Body of pancreas (tissue), 4 donors: Measurements from ENCODE around the gene NME4.

Experiments
- POLR2A ChIP-seq, 3 donors: fragments of 450-650 bp; IDR thresholded peaks; one replicate each; pipeline ENCODE4 v1.6.1; 2016; ENCODE audit warnings: antibody characterized with exemption in 3 of 3, mild to moderate bottlenecking in 2 of 3
- TF ChIP-seq, protein P1 (sequence below), 7 experiments: fragments of 450-650 bp in 4 of 7; fragments of 200-600 bp in 3 of 7; sonication (generic) in 3 of 7; IDR thresholded peaks; one replicate each; pipeline ENCODE4 v1.5.1; 2016 to 2019; ENCODE audit warnings: antibody characterized with exemption in 7 of 7

- TF ChIP-seq, protein P1, sequence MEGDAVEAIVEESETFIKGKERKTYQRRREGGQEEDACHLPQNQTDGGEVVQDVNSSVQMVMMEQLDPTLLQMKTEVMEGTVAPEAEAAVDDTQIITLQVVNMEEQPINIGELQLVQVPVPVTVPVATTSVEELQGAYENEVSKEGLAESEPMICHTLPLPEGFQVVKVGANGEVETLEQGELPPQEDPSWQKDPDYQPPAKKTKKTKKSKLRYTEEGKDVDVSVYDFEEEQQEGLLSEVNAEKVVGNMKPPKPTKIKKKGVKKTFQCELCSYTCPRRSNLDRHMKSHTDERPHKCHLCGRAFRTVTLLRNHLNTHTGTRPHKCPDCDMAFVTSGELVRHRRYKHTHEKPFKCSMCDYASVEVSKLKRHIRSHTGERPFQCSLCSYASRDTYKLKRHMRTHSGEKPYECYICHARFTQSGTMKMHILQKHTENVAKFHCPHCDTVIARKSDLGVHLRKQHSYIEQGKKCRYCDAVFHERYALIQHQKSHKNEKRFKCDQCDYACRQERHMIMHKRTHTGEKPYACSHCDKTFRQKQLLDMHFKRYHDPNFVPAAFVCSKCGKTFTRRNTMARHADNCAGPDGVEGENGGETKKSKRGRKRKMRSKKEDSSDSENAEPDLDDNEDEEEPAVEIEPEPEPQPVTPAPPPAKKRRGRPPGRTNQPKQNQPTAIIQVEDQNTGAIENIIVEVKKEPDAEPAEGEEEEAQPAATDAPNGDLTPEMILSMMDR (IDR thresholded peaks at IDR 0.05): peak in 2 of 7 experiments; percentile 21 to 22
- TF ChIP-seq POLR2A (IDR thresholded peaks at IDR 0.05): peak in 2 of 3 donors; percentile 71 to 72
Measured at GRCh38 chr16:383326-384051, 13.5 kb upstream of the NME4 start.
